Ascending aorta (tissue), 2 donors: ENCODE results near the gene MOGAT1. TPM values are rescaled to one million over a fixed set of nuclear protein-coding genes. Genes with fewer than 3 reads are reported as not detected.
A peak's percentile ranks its signal among the peaks of the same experiment; 100 is the strongest.

Experiments used
- DNase-seq, 2 donors: peaks; one replicate each; pipeline ENCODE4 v3.0.0-alpha.2; 2019; ENCODE audit warnings: low spot score in 2 of 2
- H3K27ac ChIP-seq, 2 donors: fragments of 200-600 bp; sonication (generic); one replicate each; pipeline ENCODE4 v1.5.1; 2016 to 2017; ENCODE audit warnings: mild to moderate bottlenecking in 1 of 2
- H3K27me3 ChIP-seq: fragments of 200-600 bp; sonication (generic); one replicate; pipeline ENCODE4 v1.5.1; 2017
- H3K36me3 ChIP-seq, 2 donors: fragments of 200-600 bp; sonication (generic); one replicate each; pipeline ENCODE4 v1.5.1; 2016
- H3K4me1 ChIP-seq, 2 donors: fragments of 200-600 bp; sonication (generic); one replicate each; pipeline ENCODE4 v1.5.1; 2016 to 2017; ENCODE audit warnings: mild to moderate bottlenecking in 1 of 2
- H3K4me3 ChIP-seq, 2 donors: fragments of 200-600 bp; sonication (generic); one replicate each; pipeline ENCODE4 v1.5.1; 2016 to 2017; ENCODE audit warnings: mild to moderate bottlenecking in 1 of 2
- H3K9me3 ChIP-seq, 2 donors: fragments of 200-600 bp; sonication (generic); one replicate each; pipeline ENCODE4 v1.5.1; 2016
- intact Hi-C: fragments of 100-400 bp; cut with DNase I; formaldehyde crosslinking; loops from one replicate; pipeline ENCODE4 v1.15.1; 2023
- total RNA-seq: library from RNA; depleted of rRNA; stranded (reverse); fragments of >200 nt; gene quantifications from one replicate; pipeline ENCODE4 v1.1.0, GENCODE V29; 2016
- TF ChIP-seq, protein P1 (sequence below), 3 experiments: fragments of 200-600 bp in 2 of 3; fragments of 450-650 bp in 1 of 3; sonication (generic) in 2 of 3; IDR thresholded peaks; one replicate each; pipeline ENCODE4 v1.5.1; 2016 to 2019; ENCODE audit warnings: antibody characterized with exemption in 3 of 3, mild to moderate bottlenecking in 1 of 3, moderate library complexity in 1 of 3

Gene MOGAT1
- total RNA-seq, 1 donor from 2014 or later = not detected

DNA sequence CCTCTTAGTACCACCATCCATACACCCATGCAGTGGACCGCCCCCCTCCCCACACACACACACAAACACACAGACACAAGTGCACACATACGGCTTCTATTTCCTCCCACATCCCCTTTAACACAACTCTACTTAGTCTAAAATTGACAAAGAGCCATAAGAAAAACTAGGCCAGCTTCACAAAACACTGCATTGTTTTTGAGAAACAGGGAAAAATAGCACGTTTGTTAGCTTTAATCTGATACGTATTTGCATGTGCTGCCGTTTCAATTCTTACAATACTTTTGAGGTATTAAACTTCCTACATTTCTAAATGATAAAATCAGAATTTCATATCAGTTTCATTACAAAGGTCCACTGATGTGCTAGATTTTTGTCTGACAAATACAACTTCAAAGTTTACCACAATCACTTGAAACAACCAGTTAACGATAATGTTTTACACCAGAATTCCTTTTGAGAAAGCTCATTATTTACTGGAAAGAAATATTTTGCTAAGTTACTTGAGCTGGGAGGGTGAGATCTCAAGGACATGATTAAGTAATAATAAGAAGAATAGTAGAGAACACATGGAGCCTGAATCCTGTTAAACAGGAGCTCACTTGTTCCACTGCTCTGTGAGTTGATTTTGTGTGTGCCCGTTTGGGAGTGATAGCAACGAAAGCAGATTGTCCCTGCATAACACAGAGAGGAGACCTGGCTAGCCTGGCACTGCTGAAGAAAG is 74.5 kb downstream of the MOGAT1 start:
- Histone ChIP-seq H3K9me3 (no peaks in the 10 kb centered on the region), H3K27me3 (no peaks in the 10 kb centered on the region), H3K4me3 (no peak overlapping the region), H3K36me3 (no peaks in the 10 kb centered on the region), H3K4me1 (peaks cover 0 to 15% of the 10 kb centered on the region in 2 donors), H3K27ac (peak overlapping the region; percentile 29 to 74)
- intact Hi-C loops = loop anchor here (2.0 kb wide), 1 partner anchor 31 kb away; no protein-coding TSS in a partner anchor
- DNase-seq = no peak
- TF ChIP-seq, protein P1, sequence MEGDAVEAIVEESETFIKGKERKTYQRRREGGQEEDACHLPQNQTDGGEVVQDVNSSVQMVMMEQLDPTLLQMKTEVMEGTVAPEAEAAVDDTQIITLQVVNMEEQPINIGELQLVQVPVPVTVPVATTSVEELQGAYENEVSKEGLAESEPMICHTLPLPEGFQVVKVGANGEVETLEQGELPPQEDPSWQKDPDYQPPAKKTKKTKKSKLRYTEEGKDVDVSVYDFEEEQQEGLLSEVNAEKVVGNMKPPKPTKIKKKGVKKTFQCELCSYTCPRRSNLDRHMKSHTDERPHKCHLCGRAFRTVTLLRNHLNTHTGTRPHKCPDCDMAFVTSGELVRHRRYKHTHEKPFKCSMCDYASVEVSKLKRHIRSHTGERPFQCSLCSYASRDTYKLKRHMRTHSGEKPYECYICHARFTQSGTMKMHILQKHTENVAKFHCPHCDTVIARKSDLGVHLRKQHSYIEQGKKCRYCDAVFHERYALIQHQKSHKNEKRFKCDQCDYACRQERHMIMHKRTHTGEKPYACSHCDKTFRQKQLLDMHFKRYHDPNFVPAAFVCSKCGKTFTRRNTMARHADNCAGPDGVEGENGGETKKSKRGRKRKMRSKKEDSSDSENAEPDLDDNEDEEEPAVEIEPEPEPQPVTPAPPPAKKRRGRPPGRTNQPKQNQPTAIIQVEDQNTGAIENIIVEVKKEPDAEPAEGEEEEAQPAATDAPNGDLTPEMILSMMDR (IDR thresholded peaks at IDR 0.05) = no peak

DNA sequence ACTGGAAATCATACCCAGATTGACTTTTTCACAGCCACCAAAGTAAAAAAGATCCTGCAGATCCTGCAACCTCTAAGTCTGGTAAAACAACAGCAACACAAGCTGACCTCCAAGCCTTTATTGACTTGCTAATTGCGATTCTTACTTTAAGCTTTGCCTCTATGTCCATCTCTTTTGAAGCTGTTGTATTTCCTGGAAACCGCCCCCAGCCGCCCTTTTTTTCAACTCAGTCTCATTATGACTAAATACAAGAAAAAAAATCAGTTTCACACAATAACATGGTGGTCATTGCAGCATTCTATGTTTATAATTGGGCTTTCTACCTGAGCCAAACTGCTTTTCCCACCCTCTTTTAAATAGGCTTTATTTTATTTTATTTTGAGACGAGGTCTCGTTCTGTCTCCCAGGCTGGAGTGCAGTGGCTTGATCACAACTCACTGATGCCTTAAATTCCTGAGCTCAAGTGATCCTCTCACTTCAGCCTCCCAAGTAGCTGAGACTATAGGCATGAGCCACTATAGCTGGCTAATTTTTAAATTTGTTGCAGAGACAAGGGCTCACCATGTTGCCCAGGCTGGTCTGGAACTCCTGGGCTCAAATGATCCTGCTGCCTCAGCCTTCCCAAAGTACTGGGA is 76.2 kb downstream of the MOGAT1 start:
- Histone ChIP-seq H3K27me3 (no peaks in the 10 kb centered on the region), H3K9me3 (no peaks in the 10 kb centered on the region), H3K4me3 (no peak overlapping the region), H3K4me1 (peaks cover 0 to 18% of the 10 kb centered on the region in 2 donors), H3K36me3 (no peaks in the 10 kb centered on the region), H3K27ac (no peak overlapping the region)
- intact Hi-C loops = no loop called here
- TF ChIP-seq, protein P1 (IDR thresholded peaks at IDR 0.05) = no peak
- DNase-seq = no peak

DNA sequence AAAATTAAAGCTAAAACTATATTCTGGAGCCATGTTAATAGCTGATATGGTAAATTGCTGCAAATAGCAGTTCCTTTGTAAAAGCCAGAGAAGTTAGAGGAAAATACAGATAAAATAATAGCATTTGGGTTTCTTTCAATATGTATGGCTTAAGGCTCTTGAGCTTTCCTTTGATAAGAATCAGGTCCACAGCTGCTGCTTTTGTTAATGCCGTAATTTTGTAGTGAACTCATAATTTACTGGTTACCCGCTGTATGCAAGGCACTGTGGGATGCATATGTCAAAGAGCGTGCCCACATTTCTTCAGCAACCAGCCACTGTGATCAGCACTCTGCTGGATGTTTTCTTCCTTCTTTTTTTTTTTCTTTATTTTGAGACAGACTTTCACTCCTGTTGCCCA is 79.1 kb downstream of the MOGAT1 start:
- H3K4me1 ChIP-seq = peaks cover 6 to 21% of the 10 kb centered on the region in 2 donors
- no peak for DNase-seq
- TF ChIP-seq, protein P1 (IDR thresholded peaks at IDR 0.05) = no peak
- intact Hi-C loops = loop anchor here (5.0 kb wide), 2 partner anchors 42 to 152 kb away; no protein-coding TSS in a partner anchor
- H3K4me3 ChIP-seq = no peak overlapping the region
- H3K27me3 ChIP-seq = no peaks in the 10 kb centered on the region
- H3K36me3 ChIP-seq = no peaks in the 10 kb centered on the region
- no peaks in the 10 kb centered on the region for H3K9me3 ChIP-seq
- H3K27ac ChIP-seq = no peak overlapping the region

DNA sequence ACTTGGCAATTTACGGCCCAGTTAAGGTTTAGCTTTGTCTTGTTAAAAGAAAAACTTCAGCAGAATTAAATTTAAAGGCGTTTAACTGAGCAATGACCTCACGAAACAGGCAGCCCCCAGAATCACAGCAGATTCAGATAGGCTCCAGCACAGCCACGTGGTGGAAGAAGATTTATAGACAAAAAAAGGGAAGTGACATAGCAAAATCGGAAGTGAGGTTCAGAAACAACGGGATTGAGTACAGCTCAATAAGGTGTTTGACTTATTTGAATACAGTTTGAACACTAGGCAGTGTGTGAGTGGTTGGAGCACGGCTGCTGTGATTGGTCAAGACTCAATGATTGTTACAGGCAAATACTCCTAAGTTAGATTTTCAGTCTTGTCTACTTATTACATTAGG is 79.8 kb downstream of the MOGAT1 start:
- Histone ChIP-seq H3K9me3 (no peaks in the 10 kb centered on the region), H3K27ac (peak overlapping the region in 1 of 2 donors; percentile 23), H3K27me3 (no peaks in the 10 kb centered on the region), H3K4me3 (no peak overlapping the region), H3K4me1 (peaks cover 6 to 17% of the 10 kb centered on the region in 2 donors), H3K36me3 (no peaks in the 10 kb centered on the region)
- TF ChIP-seq, protein P1 (IDR thresholded peaks at IDR 0.05) = no peak
- intact Hi-C loops = loop anchor here (5.0 kb wide), 2 partner anchors 41 to 151 kb away; no protein-coding TSS in a partner anchor
- no peak for DNase-seq

DNA sequence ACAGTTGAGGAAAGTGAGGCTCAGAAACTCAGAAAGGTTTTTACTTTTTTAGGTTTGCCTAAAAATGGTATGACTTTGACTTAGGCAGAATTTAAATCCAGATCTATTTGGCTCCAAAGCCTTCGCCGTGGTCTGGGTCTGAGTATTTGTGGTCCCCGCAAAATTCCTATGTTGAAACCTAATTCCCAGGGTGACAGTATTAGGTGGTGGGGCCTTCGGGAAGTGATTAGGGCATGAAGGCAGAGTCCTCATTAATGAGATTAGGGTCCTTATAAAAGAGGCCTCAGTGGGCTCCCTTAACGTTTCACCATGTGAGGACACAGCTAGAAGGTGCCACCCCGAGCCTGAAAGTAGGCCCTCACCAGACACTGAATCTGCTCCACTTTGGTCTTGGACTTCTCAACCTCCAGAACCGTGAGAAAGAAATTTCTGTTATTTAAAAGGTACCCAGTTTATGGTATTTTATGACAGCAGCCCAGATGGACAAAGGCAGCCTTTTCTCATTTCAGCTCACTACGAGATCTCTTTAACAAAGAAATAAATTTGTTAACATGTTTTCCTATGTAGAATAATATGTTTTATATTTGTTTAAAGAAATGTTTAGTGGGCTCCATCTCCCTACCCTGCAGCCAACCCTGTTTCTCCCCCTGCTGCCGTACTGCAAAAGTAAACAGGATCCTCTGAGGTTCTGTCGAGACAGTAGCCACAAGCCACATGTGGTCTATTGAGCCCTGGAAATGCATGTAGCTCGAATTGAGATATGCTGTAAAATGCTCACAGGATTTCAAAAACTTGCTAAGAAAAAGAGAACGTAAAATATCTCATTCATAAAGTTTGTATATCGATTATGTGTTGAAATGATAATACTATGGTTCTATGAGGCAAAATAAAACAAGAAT is 80.6 kb downstream of the MOGAT1 start:
- H3K9me3 ChIP-seq = no peaks in the 10 kb centered on the region
- TF ChIP-seq, protein P1 (IDR thresholded peaks at IDR 0.05) = no peak
- H3K4me1 ChIP-seq = peaks cover 6 to 17% of the 10 kb centered on the region in 2 donors
- H3K27ac ChIP-seq = peak overlapping the region; percentile 71 to 80
- H3K36me3 ChIP-seq = no peaks in the 10 kb centered on the region
- intact Hi-C loops = loop anchor here (2.0 to 5.0 kb wide), 3 partner anchors 39 to 150 kb away; no protein-coding TSS in a partner anchor
- no peak overlapping the region for H3K4me3 ChIP-seq
- DNase-seq = no peak
- no peaks in the 10 kb centered on the region for H3K27me3 ChIP-seq
